GM19467 (cell line): Measurements from ENCODE around the gene MYMK.

Experiments
- ATAC-seq: cut with Tn5 transposase; IDR thresholded peaks from one replicate; pipeline ENCODE4 v1.9.1; 2021; ENCODE audit warnings: mild to moderate bottlenecking, moderate library complexity; ENCODE audit not compliant: unreplicated experiment

Gene MYMK

DNA sequence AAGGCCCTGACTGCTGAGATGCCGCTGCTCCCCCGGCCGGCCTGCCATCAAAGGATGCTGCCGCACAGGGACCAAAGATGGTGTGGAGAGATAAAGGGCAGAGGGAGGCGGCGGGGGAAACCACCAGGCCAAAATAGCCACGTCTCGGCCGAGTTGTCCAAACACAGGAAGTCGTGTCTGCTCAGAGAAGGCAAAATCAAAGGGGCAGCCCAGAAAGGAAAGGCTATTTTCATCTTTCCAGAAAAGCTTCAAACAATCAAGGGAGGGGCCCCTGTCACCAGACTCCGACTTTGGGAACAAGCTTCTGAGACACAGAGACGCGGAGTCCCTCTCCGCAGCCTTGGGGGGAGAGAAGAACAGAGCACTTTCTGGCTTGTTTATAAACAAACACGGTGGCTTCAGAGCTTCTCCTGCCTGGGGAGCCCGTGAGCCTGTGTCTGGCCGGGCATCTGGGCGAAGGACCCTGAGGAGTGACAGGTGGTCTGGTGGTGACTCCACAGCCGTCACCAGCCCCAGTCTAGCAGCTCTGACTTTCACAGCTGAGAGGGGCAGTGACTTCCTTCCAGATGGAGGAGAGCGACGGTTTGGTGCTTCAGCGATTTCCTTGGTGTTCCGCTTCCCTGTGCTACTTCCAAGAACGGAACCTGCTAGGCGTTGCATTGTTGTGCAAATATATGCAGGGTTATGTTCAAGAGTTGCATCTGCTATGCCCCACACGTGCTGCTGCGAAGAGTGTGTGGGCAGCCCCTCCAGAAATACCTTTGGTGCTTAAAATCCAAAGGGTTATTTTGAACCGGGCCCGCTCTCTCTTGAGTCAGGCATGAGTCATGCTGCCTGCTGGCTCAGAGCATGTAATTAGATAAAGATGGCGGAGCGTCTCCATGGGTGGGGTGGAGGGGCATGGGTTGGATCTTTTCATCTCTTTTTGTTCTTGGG lies 33.7 kb upstream of the MYMK start:
- no peak for ATAC-seq

DNA sequence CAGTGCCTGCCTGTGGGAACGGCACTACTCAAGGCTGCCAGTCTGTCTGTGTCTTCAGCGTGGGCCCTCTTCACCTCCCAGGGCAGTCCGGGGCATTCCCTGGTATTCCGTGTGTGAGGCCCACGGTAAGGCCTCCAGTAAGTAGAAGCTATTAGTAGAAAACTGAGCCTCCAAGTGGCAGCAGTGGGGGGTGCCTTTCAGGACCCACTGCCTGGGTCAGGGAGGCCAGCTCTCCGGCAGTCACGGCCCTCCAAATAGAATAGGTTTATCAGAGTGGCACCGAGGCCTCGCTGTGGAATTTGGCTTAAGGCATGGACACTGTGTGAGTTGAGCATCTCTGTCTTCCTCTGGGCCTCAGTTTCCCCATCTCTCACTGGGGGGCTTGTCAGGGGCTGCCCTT lies 32.8 kb upstream of the MYMK start:
- ATAC-seq = no peak

DNA sequence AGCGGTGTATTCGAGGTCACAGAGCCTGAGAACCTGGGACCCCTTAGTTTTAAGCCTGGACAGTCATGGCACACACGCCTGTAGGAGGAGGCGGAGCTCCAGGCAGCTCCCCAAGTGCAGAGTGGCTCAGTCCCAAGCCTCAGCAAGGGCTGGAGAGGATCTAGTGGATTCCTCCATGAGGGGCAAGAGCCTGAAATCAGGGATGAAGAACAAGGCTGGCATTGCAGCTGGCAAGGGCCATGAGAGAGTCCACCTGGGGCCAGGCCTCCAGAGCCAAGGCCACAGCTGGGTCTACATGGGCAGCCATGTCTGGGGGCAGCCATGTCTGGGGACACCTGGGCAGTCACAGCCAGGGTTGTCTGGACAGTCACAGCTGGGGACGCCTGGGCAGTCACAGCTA lies 31.6 kb upstream of the MYMK start:
- no peak for ATAC-seq

DNA sequence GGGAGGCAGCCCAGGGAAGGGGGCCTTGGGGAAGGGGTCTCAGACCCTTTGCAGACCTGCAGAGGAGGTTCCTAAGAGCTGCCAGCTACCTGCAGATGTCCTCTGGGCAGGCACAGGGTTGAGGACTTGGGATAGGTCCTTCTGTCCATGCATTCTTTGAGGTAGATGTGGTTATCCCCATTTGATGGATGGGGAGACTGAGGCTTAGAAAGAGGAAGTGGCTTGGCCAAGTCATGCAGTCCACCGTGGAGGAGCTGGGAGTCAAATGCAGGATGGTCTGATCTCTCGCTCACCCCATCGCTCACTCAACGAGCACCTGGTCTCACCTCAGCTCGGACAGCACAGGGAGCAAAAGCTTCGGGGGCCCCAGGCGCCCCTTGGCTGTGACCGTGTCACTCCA lies 30.0 kb upstream of the MYMK start:
- ATAC-seq = no peak

DNA sequence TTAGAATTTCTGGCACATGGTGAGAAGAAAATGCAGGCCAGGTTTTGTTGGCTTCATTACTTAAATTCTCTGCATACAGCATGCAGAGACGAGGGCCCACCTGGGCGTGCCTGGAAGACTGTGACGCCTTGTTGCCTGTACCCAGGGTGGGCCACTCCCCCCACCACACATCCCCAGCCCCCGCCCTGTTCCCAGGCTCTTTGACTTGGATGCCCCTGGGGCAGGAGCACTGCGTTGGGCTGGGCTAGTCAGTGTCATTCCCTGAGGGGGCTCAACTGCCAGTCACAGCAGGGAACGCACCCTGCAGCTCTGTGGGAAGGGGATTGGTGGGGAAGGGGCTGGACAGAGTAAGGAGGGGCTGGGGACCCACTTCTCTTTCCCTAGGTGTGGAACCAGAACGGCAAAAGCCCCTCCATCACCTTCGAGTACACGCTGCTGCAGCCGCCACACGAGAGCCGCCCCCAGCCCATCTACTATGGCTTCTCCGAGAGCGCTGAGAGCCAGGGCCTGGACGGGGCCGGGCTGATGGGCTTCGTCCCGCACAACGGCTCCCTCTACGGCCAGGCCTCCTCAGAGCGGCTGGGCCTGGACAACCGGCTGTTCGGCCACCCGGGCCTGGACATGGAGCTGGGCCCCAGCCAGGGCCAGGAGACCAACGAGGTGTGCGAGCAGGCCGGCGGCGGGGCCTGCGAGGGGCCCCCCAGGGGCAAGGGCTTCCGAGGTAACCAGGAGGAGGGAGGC lies 29.4 kb upstream of the MYMK start:
- no peak for ATAC-seq

DNA sequence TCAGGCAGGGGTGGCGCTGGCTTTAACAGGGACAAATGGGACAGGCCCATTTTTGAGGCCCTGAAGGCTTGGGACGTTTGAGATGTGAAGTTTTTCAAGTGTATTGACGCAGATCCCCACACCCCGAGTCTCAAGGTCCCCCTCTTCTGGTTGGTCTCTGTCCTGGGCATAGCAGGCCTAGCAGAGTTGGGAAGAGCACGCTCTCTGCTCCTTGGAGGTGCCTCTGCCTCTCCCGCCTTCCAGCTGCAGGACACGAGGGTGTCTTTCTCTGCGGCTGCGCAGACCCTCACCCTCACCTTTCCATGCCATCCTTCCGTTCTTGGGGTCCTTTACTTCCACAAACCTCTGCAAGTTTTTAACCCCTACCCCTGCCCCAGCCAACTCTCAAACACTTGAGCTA lies 28.4 kb upstream of the MYMK start:
- no peak for ATAC-seq

DNA sequence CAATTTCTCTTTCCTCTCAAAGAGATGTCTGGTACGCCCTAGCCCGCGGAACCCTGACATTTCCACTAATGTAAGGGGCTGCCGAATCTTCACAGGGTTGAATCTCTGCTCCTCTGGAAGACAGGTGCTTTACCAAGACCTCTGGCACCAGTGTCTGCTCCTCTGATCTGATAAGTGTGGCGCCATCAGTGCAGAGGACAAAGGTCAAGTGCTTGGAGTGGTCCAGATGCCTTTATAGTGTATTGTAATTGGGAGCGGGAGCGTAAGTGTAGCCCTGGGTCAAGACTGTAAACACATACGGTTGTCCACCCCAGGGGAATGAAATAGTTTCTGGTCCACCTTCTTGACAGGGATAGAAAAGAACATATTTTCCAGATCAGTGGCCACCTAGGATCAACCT lies 27.5 kb upstream of the MYMK start:
- ATAC-seq = no peak

DNA sequence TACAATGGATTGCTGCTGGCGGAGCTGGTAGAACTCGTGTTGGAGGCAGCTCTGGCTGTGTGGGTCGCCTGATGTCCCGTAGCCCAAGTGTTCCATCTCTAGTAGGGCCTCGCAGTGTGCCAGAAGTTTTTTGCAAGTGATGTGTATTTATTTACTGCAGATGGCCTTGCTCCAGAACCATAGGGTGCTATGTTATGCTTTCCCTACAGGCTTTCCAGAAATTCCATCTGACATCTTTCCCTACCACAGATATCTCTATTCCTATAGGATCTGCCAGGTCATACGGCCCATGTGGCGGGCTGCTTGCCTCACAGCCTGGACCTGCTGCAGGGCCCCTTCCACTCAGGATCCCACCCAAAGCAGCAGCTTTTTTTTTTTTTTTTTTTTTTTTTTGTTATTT lies 26.7 kb upstream of the MYMK start:
- ATAC-seq = no peak

DNA sequence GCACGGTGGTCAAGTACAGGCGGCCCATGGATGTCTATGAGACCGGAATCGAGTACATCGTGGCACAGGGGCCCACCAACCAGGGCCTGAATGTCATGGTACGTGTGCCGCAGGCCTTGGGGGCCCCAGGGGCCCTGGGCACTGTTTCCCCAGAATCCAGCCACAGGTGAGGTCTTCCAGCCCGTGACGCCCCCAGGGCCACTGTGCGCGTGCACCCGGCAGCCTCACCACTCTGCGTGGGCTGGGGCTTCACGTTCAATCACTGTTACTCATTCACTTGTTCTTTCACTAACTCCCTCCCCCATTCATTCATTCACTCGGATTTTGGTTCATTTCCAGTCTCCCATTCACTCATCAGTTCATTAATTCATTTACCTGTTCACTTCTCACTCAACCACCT lies 22.4 kb upstream of the MYMK start:
- ATAC-seq = no peak

DNA sequence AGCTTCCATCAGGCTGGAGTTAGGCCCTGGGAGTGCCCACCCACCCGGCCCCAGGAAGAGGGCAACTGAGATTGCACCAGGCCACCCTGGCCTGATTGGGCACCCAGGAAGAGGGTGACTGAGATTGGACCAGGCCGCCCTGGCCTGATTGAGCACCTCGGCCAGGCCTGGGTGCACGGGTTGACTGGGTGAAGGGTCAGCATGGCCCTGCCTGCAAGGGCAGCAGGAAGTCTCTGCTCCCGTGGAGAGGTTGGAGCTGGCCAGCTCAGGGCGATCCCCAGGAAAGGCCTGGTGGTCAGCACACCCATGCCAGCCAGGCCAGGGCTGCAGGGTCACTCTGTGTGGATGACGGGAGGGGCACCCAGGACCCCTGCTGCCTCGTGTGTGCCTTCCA lies 21.5 kb upstream of the MYMK start:
- no peak for ATAC-seq

DNA sequence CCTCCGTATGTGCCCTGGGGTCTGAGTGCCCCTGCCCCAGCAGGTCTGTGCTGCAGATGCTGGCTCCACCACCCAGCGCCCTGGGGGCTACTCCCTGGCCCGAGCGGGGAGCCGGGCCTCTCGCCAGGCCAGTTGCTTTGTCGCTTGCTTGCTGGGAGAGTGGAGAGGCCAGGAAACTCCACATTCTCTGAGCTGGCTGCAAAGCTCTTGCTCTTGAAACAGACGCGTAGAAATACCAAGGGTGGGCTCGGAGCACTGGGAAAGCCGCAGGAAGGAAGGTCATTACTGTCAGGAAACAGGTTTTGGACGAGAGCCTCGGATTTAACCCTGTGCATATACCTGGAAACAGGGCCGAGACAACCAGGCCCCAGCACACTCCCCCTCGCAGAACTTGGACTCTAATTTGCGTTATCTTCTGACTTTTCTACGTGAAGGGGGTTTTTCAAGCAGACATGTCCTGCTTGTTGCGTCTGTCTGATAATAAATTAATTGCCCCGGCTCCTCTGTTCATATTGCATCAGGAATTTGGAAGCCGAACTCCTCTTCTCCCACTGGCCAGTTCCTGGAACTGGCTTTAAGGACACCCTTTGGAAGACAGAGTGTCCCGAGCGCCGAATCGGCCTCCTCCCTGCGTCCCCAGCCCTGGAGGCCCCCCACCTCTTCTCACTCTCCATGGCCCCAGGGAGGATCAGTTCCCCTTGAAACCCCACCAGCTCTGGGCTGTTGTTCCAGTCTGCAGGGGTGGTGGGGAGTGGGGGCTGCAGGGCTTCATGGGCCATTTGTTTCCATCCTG lies 20.9 kb upstream of the MYMK start:
- no peak for ATAC-seq

DNA sequence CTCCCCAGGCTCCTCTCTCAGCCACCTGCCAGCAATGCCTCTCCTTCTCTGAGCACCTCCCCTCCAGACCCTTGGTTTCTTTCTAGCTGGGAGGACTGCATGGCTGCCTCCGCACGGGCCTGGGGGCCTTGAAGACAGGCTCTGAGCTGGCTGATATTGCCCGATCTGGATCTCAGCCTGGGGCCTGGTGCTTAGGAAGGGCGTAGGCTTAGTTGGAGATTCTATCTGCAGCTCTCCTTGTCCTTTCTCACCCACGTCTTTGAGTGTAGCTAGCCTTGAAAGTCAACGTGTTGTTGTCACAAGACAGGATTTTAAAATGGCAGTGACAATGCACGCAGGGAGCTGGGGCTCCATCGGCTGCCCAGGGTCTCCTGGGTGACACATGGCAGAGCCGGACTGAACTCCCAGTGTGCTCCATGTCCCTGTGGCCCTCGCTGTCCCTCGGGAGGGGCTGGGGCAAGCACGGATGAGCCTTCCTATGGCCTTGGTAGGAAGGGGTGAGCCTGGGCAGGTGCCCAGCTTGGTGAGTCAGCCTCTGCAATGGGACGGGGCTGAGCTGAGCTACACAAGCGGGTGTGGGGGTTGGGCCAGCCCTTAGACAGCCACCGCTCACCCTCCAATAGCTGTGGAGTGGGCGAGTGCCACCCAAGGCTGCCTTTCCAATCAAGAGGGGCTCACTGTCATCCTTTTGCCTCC lies 19.2 kb upstream of the MYMK start:
- ATAC-seq = no peak

DNA sequence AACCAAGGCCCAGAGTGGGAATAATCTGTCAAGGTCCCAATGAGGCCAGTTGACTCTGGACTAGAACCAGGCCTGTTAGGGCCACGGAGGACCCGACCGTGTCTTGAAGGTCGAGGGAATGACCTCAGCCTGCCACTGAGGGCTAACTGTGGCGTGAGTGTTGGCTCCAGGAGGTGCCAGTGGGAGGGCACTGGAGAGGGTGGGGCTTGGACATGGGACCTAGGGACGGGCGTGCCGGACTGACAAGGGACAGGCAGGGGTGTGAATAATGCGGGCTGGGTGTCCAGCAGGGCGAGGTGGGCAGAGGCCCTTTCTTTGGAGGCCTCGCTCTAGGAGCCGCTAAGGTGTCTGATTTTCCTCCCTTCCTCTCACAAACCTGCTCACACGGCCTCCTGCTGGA lies 17.2 kb upstream of the MYMK start:
- ATAC-seq = no peak

DNA sequence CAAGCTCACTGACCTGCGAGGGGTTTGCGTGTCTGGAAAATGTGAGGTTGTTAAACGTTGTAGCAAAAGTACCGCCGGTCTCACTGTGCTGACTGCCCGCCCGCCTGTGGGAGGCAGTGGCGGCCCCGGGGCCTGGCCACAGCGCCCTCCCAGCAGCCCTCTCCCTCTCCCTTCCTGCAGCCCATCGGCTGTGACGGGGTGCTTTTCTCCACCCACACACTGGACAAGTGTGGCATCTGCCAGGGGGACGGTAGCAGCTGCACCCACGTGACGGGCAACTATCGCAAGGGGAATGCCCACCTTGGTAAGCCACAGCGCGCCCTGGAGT lies 15.9 kb upstream of the MYMK start:
- no peak for ATAC-seq

DNA sequence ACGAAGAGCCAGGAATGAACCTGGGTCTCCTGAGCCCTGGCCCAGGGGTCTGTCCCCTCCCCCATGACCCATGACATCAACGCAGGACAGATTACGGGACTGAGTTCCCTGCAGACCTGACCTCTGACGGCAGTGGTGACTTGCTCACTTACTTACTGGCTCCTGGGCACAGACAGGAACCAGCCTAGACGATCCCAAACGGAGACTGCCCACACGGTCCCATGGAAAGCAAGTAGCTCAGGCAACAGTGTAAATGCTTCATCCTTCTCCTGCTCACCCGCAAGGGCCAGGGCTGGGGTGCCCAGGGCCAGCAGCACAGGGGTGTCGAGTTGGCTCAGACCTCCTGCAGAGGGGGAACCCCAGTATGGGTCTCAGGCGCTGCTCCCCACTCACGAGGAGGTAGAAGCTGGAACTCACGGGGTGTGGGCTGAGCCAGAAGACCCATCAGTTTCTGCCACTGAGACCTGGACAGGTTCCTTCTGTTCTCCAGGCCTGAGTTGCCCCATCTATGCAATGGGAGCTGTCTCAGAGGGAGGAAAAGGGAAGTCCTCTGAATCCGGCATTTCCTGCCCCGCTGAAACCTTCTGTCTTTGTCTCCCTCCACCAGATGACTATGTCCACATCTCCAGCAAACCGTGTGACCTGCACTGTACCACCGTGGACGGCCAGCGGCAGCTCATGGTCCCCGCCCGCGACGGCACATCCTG lies 15.4 kb upstream of the MYMK start:
- no peak for ATAC-seq

DNA sequence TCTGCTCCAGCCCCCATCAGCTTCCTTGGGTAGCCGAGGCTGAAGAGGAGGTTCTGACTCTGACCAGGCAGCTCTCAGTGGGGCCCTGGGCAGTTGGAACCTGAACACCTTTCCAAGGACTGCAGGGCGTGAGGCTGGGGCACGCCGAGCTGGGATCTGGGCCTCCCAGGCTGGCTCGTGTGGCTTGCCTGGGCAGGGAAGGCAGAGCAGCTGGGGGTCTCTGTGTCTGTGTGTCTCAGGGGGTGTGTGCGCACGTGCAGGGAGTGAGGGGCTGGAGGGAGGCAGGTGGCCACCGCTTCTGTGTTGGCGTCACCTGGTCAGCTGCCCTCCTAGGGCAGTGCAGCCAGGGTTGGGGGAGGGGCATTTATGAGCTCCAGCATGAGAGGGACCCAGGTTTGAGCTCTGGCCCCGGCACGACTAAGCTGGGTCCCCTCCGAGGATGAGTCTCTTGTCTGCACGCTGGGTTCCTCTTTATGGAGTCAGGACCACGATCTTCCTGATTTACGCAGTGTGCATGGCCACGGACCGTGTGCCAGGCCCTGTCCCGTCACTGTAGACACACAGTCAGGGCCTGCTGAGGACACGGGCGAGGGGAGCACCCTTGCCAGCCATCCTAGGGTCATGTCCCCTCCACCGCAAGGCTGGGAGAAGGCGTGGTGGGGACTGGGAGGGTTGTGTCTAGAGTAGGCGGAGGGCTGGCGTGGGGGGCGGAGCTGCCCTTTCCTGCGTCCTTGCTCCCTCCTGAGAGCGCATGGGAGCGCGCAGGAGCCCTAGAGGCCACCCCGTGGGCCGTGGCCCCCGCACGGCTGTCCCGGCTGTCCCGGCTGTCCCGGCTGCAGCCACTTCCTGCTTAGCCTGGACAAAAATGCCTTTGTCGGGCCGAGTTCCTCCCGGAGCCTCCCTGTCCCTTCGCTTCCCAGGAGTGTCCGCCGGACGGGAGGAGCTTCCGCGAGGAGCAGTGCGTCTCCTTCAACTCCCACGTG lies 14.4 kb upstream of the MYMK start:
- no peak for ATAC-seq

DNA sequence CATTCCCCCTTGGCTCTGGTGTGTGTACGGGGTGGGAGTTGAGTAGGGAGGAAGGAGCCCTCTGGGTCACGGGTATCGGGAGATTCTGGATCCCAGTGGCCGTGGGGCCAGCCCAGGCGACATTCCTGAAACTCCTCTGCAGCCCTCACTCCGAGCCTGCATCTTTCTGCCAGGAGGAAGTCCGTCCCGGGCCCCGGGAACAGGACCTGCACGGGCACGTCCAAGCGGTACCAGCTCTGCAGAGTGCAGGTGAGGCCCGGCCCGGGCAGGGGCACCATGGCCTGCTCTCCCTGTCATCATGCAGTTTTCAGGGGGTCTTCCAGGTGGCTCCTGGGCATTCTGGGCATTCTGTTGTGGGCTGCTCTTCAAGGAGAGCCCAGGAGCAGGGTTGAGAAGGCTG lies 13.4 kb upstream of the MYMK start:
- no peak for ATAC-seq

DNA sequence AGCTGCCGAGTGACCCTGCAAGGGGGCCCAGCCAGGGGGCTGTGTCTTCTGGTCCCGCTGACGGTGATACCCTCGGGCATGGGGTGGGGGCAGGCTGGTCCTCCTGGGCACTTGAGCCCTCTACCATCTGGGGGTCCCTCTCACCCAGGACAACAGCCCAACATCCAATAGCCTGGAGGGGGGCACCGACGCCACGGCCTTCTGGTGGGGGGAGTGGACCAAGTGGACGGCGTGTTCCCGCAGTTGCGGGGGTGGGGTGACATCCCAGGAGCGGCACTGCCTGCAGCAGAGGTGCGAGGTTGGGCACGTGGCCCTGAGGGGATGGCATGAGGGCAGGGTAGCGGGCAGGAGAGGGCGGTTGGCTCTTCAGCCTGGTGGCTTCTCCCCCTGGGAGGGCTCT lies 12.5 kb upstream of the MYMK start:
- ATAC-seq = no peak

DNA sequence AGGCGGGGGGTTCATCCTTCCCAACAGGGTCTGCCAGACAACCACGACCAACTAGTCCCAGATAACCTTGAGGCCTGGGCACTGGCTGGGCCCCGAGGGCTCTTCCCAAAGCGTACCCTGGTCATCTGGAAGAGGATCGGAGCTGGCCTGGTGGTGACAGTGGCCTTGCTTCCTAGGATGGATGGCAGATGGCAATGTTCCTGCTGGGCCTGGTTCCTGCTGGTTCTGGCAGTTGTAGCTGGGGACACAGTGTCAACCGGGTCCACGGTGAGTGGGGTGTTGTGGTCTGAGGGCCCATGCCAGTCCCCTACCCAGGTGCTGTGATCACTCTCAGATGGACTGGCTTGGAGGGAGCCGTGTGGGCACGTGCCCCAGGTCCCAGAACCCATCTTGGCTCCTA lies 11.8 kb upstream of the MYMK start:
- ATAC-seq = no peak
